H1 (cell line): ENCODE data around the gene SEC14L3. TPM values are rescaled to one million over a fixed set of nuclear protein-coding genes. Genes with fewer than 3 reads are reported as not detected.

Source experiments
- CTCF ChIA-PET: fragments of 300-600 bp; sonication (Branson Sonifier 250); formaldehyde crosslinking; loops from one replicate; lab custom pipeline; 2021; ENCODE audit not compliant: partially characterized antibody; lab: Charles Lee
- POLR2A ChIA-PET: fragments of 300-600 bp; sonication (Branson Sonifier 250); formaldehyde crosslinking; loops from one replicate; lab custom pipeline; 2021; ENCODE audit warnings: inconsistent platforms; ENCODE audit not compliant: partially characterized antibody; lab: Charles Lee
- DNase-seq, 2 experiments: peaks; one replicate each; pipeline versions ENCODE4 v3.0.0 to v3.0.0-alpha.2; 2010 to 2022; ENCODE audit warnings: low spot score in 2 of 2, low read depth in 1 of 2, mixed read lengths in 1 of 2
- FAIRE-seq: peaks from 2 replicates; lab custom pipeline; 2011; peaks lifted over from hg19 to GRCh38; lab: Jason Lieb, UNC
- H2AFZ ChIP-seq: 2 replicates; pipeline ENCODE4 v1.8.1; 2012; ENCODE audit warnings: low read length, inconsistent platforms
- H2AK5ac ChIP-seq: 2 replicates; pipeline ENCODE4 v1.6.1; 2013; ENCODE audit warnings: low read depth, low read length
- H2BK120ac ChIP-seq: replicated peaks from 2 replicates; pipeline ENCODE3; 2013; ENCODE audit warnings: low read depth, low read length, inconsistent platforms
- H2BK12ac ChIP-seq: 2 replicates; pipeline ENCODE4 v1.6.1; 2013; ENCODE audit warnings: low read depth, low read length
- H2BK15ac ChIP-seq: 2 replicates; pipeline ENCODE4 v1.6.1; 2013; ENCODE audit warnings: low read length
- H2BK20ac ChIP-seq: 2 replicates; pipeline ENCODE4 v1.6.1; 2013; ENCODE audit warnings: low read length
- H2BK5ac ChIP-seq: 2 replicates; pipeline ENCODE4 v1.6.1; 2013; ENCODE audit warnings: low read depth, low read length
- H3K14ac ChIP-seq: 2 replicates; pipeline ENCODE4 v1.6.1; 2013; ENCODE audit warnings: inconsistent platforms; ENCODE audit not compliant: insufficient read length
- H3K18ac ChIP-seq: 2 replicates; pipeline ENCODE4 v1.6.1; 2013; ENCODE audit warnings: low read length; ENCODE audit errors: extremely low read depth
- H3K23ac ChIP-seq: 2 replicates; pipeline ENCODE4 v1.6.1; 2013; ENCODE audit warnings: inconsistent platforms; ENCODE audit not compliant: insufficient read length
- H3K23me2 ChIP-seq: 2 replicates; pipeline ENCODE4 v1.6.1; 2013; ENCODE audit warnings: low read depth, low read length
- H3K27ac ChIP-seq: 2 replicates; pipeline ENCODE4 v1.6.1; 2011; ENCODE audit warnings: low read depth, low read length, inconsistent platforms
- H3K27me3 ChIP-seq, 4 experiments: replicated peaks in 1 of 4; 1 replicate in 1 of 4; 2 replicates in 3 of 4; pipeline versions ENCODE4 v1.6.1 to v1.8.1; 2011 to 2013; ENCODE audit warnings: low read length in 3 of 4, mild to moderate bottlenecking in 3 of 4, inconsistent platforms in 2 of 4, mixed read lengths in 2 of 4, moderate library complexity in 1 of 4; ENCODE audit not compliant: control insufficient read depth in 3 of 4, insufficient read depth in 3 of 4; ENCODE audit errors: extremely low read depth in 1 of 4
- H3K36me3 ChIP-seq, 4 experiments: 2 replicates each; pipeline versions ENCODE4 v1.6.1 to v1.8.1; 2011 to 2013; ENCODE audit warnings: mild to moderate bottlenecking in 4 of 4, low read length in 3 of 4, moderate library complexity in 2 of 4, control low read depth in 1 of 4, inconsistent platforms in 1 of 4; ENCODE audit not compliant: insufficient read depth in 4 of 4, control insufficient read depth in 2 of 4
- H3K4ac ChIP-seq: replicated peaks from 2 replicates; pipeline ENCODE3; 2013; ENCODE audit warnings: low read length, low read depth, mixed read lengths, inconsistent platforms; ENCODE audit not compliant: insufficient read length
- H3K4me1 ChIP-seq, 4 experiments: replicated peaks in 1 of 4; 1 replicate in 1 of 4; 2 replicates in 3 of 4; pipeline versions ENCODE4 v1.6.1 to v1.8.1; 2011 to 2013; ENCODE audit warnings: low read length in 3 of 4, inconsistent platforms in 2 of 4, mixed read lengths in 1 of 4; ENCODE audit not compliant: insufficient read depth in 4 of 4, control insufficient read depth in 3 of 4
- H3K4me2 ChIP-seq, 2 experiments: 2 replicates each; pipeline versions ENCODE4 v1.6.1 to v1.8.1; 2011 to 2013; ENCODE audit warnings: low read depth in 2 of 2, low read length in 2 of 2, control low read depth in 1 of 2, inconsistent platforms in 1 of 2, mild to moderate bottlenecking in 1 of 2; ENCODE audit not compliant: insufficient read depth in 1 of 2
- H3K4me3 ChIP-seq, 4 experiments: fragments of 200-600, 300-600 bp in 1 of 4; sonication (generic), shearing (Covaris generic), sonication (Bioruptor Twin) in 1 of 4; 2 replicates each; pipeline versions ENCODE4 v1.5.1 to v1.8.1; 2011 to 2016; ENCODE audit warnings: low read length in 4 of 4, low read depth in 3 of 4, control low read depth in 2 of 4, inconsistent platforms in 2 of 4, mild to moderate bottlenecking in 2 of 4, mixed read lengths in 1 of 4, moderate library complexity in 1 of 4; ENCODE audit not compliant: insufficient read depth in 2 of 4; ENCODE audit errors: extremely low read depth in 1 of 4
- H3K56ac ChIP-seq: replicated peaks from 2 replicates; pipeline ENCODE3; 2013; ENCODE audit warnings: low read depth, mild to moderate bottlenecking, mixed read lengths, low read length, inconsistent platforms; ENCODE audit not compliant: insufficient read length
- H3K79me1 ChIP-seq: 2 replicates; pipeline ENCODE4 v1.6.1; 2013; ENCODE audit warnings: low read depth, low read length, control low read depth
- H3K79me2 ChIP-seq, 2 experiments: 2 replicates each; pipeline versions ENCODE4 v1.6.1 to v1.8.1; 2012 to 2013; ENCODE audit warnings: low read length in 2 of 2, mild to moderate bottlenecking in 2 of 2, inconsistent platforms in 1 of 2; ENCODE audit not compliant: insufficient read depth in 2 of 2, control insufficient read depth in 1 of 2
- H3K9ac ChIP-seq, 4 experiments: replicated peaks in 1 of 4; 1 replicate in 1 of 4; 2 replicates in 3 of 4; pipeline versions ENCODE4 v1.6.1 to v1.8.1; 2011 to 2013; ENCODE audit warnings: low read depth in 3 of 4, low read length in 3 of 4, control low read depth in 2 of 4, mild to moderate bottlenecking in 2 of 4, moderate library complexity in 2 of 4, inconsistent platforms in 1 of 4; ENCODE audit errors: extremely low read depth in 1 of 4
- H3K9me3 ChIP-seq, 2 experiments: 2 replicates each; pipeline versions ENCODE4 v1.6.1 to v1.8.1; 2012 to 2013; ENCODE audit warnings: mild to moderate bottlenecking in 2 of 2, moderate library complexity in 2 of 2, control low read depth in 1 of 2, inconsistent platforms in 1 of 2, low read depth in 1 of 2, low read length in 1 of 2, mixed read lengths in 1 of 2; ENCODE audit not compliant: insufficient read depth in 2 of 2
- H4K20me1 ChIP-seq, 2 experiments: replicated peaks in 1 of 2; 2 replicates each; pipeline versions ENCODE3 to v1.8.1; 2011 to 2013; ENCODE audit warnings: inconsistent platforms in 2 of 2, low read length in 2 of 2, mild to moderate bottlenecking in 1 of 2; ENCODE audit not compliant: insufficient read depth in 2 of 2, control insufficient read depth in 1 of 2
- H4K5ac ChIP-seq: 2 replicates; pipeline ENCODE4 v1.6.1; 2013; ENCODE audit warnings: low read length, low read depth, mixed read lengths, inconsistent platforms; ENCODE audit not compliant: insufficient read length
- H4K8ac ChIP-seq: 2 replicates; pipeline ENCODE4 v1.8.0; 2013; ENCODE audit warnings: mild to moderate bottlenecking, moderate library complexity, low read length, inconsistent platforms; ENCODE audit not compliant: insufficient read depth; ENCODE audit errors: extremely low read depth
- H4K91ac ChIP-seq: replicated peaks from 2 replicates; pipeline ENCODE3; 2013; ENCODE audit warnings: low read length, mixed read lengths, inconsistent platforms; ENCODE audit not compliant: insufficient read length
- ASH2L ChIP-seq: fragments of 200-600, 300-600 bp; sonication (generic); IDR thresholded peaks from one replicate; pipeline ENCODE4 v1.7.1; 2017; ENCODE audit warnings: low read length
- BCL11A ChIP-seq, 2 experiments: IDR thresholded peaks; one replicate each; pipeline ENCODE4 v1.6.1; 2011; ENCODE audit warnings: low read depth in 2 of 2, low read length in 2 of 2, mild to moderate bottlenecking in 2 of 2
- CBX5 ChIP-seq: fragments of 300-800, 300-1000 bp; sonication (generic); IDR thresholded peaks from 2 replicates; pipeline ENCODE4 v1.7.1; 2016; ENCODE audit warnings: antibody characterized with exemption, low read length, low read depth
- CEBPB ChIP-seq: IDR thresholded peaks from 2 replicates; pipeline ENCODE4 v1.6.1; 2012; ENCODE audit warnings: low read depth, low read length
- E2F6 ChIP-seq: IDR thresholded peaks from 2 replicates; pipeline ENCODE4 v1.6.1; 2012; ENCODE audit warnings: inconsistent platforms
- KDM4A ChIP-seq: IDR thresholded peaks from one replicate; pipeline ENCODE4 v1.7.1; 2012; ENCODE audit warnings: low read depth, mild to moderate bottlenecking, moderate library complexity, low read length, inconsistent platforms; ENCODE audit not compliant: severe bottlenecking
- NRF1 ChIP-seq: IDR thresholded peaks from 2 replicates; pipeline ENCODE4 v1.6.1; 2011; ENCODE audit warnings: mild to moderate bottlenecking, low read depth, low read length, improper control_type of control experiment
- RNF2 ChIP-seq: fragments of 200-900, 300-1000 bp; sonication (generic); IDR thresholded peaks from 2 replicates; pipeline ENCODE4 v1.7.1; 2016; ENCODE audit warnings: borderline replicate concordance, low read depth, mild to moderate bottlenecking, antibody characterized with exemption, low read length; ENCODE audit not compliant: poor library complexity, severe bottlenecking; ENCODE audit errors: missing control alignments
- SIN3A ChIP-seq, 2 experiments: IDR thresholded peaks in 1 of 2; conservative IDR thresholded peaks in 1 of 2; 2 replicates each; pipeline ENCODE4 v1.6.1; 2011 to 2012; ENCODE audit warnings: low read length in 2 of 2, improper control_type of control experiment in 1 of 2, low read depth in 1 of 2, mild to moderate bottlenecking in 1 of 2
- SIX5 ChIP-seq: IDR thresholded peaks from 2 replicates; pipeline ENCODE4 v1.6.1; 2011; ENCODE audit warnings: mild to moderate bottlenecking, low read depth, low read length
- TBP ChIP-seq: IDR thresholded peaks from 2 replicates; pipeline ENCODE4 v1.6.1; 2011; ENCODE audit warnings: low read depth, low read length, improper control_type of control experiment
- WGBS, 2 experiments: shearing (Covaris generic) in 1 of 2; methylation state at CpG; one replicate each; pipeline versions ENCODE4 v1.1.6 to v1.1.7; 2013 to 2015; ENCODE audit warnings: low lambda C conversion rate in 2 of 2, mixed read lengths in 2 of 2, inconsistent platforms in 1 of 2, low coverage in 1 of 2, missing lambda C conversion rate in 1 of 2; ENCODE audit not compliant: insufficient replicate concordance in 2 of 2, insufficient coverage in 1 of 2, insufficient read length in 1 of 2; ENCODE audit errors: extremely low coverage in 1 of 2, missing lambda C conversion rate in 1 of 2; 5-methylcytosine and 5-hydroxymethylcytosine counted together
- polyA plus RNA-seq, 7 experiments: library from polyadenylated mRNA; depleted of rRNA in 3 of 7; stranded (reverse) in 5 of 7; unstranded in 2 of 7; fragments of >200 nt in 5 of 7; fragments of 200-250 nt in 2 of 7; gene quantifications; 1 replicate in 5 of 7; 2 replicates in 1 of 7; 4 replicates in 1 of 7; pipeline versions ENCODE4 v1.2.1 to v1.2.3, GENCODE V29; 2011 to 2013; ENCODE audit warnings: missing spikeins in 2 of 7, mixed read lengths in 2 of 7
- total RNA-seq: library from RNA; stranded (reverse); fragmentation: NEBNext Ultra II Directional; extraction: Animal tissue kit (Norgen Biotek cat#: 25700); gene quantifications from 2 replicates; pipeline ENCODE4 v1.2.1, GENCODE V29; 2021
- TF ChIP-seq, protein P1 (sequence below): IDR thresholded peaks from 2 replicates; pipeline ENCODE4 v1.6.1; 2012; ENCODE audit warnings: low read length, inconsistent platforms

The SEC14L3 gene
- total and polyA plus RNA-seq, 2 of the 8 experiments (the other 6 are each of a cell fraction or from before 2014, with no cell fraction given): not detected

DNA sequence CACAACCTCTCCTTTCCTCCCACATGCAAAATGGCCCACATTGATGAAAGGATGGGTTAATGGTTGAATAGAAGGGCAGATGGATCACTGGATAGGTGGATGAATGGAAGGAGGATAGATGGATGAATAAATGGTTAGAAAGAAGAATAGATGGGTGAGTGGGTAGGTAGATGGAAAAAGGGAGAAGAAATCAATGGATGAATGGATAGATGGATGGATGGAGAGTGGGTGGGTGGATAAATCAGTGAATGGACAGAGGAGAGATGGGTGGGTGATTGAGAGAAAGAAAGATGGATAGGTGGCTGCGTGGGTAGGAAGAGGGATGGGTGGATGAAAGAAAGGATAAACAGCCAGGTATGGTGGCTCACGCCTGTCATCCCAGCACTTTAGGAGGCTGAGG, 1.2 kb downstream of the SEC14L3 start:
- Histone ChIP-seq H4K5ac (no peak overlapping the region), H3K56ac (no peak overlapping the region), H2BK15ac (no peak overlapping the region), H4K20me1 (no peaks in the 10 kb centered on the region), H3K4me2 (no peak overlapping the region), H3K23ac (no peak overlapping the region), H2BK20ac (no peak overlapping the region), H4K91ac (no peak overlapping the region), H3K14ac (no peak overlapping the region), H3K4me3 (no peak overlapping the region), H3K36me3 (no peaks in the 10 kb centered on the region), H2BK12ac (no peak overlapping the region), H2BK120ac (no peak overlapping the region), H3K23me2 (no peaks in the 10 kb centered on the region; the same call in 1 of the 2 replicates), H3K4me1 (no peaks in the 10 kb centered on the region; a peak in 1 of 7 replicates), H3K4ac (no peak overlapping the region), H2AK5ac (no peak overlapping the region), H2AFZ (no peak overlapping the region), H3K9ac (no peak overlapping the region), H3K79me2 (no peaks in the 10 kb centered on the region), H2BK5ac (no peak overlapping the region), H4K8ac (no peak overlapping the region), H3K18ac (no peak overlapping the region), H3K79me1 (no peaks in the 10 kb centered on the region), H3K9me3 (no peaks in the 10 kb centered on the region), H3K27ac (no peak overlapping the region), H3K27me3 (peaks cover 0 to 2% (median 0%) of the 10 kb centered on the region in 4 experiments; a peak in 1 of 7 replicates)
- FAIRE-seq: no peak
- 82 to 100% methylated on average over 1 to 2 of the region's 2 CpGs for WGBS, 2 experiments
- POLR2A ChIA-PET: no interaction called here
- no peak for DNase-seq
- CTCF ChIA-PET: interaction anchor here (1.4 kb wide), 1 partner anchor 20 kb away, joined by 4 read pairs; no protein-coding TSS in a partner anchor
- TF ChIP-seq NRF1 (no peak), BCL11A (IDR thresholded peaks at IDR 0.05; ENCODE audit: low read depth in 2 of 2, low read length in 2 of 2) (no peak), CEBPB (no peak), CBX5 (no peak), ASH2L (no peak), KDM4A (no peak), SIX5 (no peak), SIN3A (conservative IDR thresholded peaks at IDR 0.05 in 1 of 2, IDR thresholded peaks at IDR 0.05 in 1 of 2; ENCODE audit: low read depth in 1 of 2, low read length in 2 of 2) (no peak), RNF2 (no peak), TBP (no peak), E2F6 (no peak)
- TF ChIP-seq, protein P1, sequence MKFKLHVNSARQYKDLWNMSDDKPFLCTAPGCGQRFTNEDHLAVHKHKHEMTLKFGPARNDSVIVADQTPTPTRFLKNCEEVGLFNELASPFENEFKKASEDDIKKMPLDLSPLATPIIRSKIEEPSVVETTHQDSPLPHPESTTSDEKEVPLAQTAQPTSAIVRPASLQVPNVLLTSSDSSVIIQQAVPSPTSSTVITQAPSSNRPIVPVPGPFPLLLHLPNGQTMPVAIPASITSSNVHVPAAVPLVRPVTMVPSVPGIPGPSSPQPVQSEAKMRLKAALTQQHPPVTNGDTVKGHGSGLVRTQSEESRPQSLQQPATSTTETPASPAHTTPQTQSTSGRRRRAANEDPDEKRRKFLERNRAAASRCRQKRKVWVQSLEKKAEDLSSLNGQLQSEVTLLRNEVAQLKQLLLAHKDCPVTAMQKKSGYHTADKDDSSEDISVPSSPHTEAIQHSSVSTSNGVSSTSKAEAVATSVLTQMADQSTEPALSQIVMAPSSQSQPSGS: no peak
